Measurements from ENCODE around the gene CYLC1.

DNA sequence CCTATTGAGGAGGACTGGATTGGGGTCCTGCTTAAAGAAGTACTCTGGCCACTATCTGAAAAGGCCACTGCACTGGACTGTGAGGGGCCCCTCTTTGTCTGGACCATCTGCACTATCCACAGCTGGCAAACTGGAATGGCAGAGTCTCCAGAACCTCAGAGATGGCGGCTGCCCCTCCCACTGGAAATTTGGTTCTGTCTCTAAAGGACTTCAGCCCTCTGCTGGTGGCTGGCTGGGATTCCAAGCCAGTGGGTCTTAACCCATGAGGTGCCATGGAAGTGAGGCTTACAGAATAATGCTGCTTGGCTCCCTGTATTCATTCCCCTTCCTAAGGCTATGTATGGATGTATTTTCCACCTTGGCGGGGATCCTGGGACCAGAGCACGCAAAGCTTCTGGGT is 41.6 kb upstream of the CYLC1 start:
- TF ChIP-seq, protein P1, sequence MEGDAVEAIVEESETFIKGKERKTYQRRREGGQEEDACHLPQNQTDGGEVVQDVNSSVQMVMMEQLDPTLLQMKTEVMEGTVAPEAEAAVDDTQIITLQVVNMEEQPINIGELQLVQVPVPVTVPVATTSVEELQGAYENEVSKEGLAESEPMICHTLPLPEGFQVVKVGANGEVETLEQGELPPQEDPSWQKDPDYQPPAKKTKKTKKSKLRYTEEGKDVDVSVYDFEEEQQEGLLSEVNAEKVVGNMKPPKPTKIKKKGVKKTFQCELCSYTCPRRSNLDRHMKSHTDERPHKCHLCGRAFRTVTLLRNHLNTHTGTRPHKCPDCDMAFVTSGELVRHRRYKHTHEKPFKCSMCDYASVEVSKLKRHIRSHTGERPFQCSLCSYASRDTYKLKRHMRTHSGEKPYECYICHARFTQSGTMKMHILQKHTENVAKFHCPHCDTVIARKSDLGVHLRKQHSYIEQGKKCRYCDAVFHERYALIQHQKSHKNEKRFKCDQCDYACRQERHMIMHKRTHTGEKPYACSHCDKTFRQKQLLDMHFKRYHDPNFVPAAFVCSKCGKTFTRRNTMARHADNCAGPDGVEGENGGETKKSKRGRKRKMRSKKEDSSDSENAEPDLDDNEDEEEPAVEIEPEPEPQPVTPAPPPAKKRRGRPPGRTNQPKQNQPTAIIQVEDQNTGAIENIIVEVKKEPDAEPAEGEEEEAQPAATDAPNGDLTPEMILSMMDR (IDR thresholded peaks at IDR 0.05; ENCODE audit: insufficient read depth, low read length) = no peak
- no peak for TF ChIP-seq REST (IDR thresholded peaks at IDR 0.05; ENCODE audit: insufficient replicate concordance, low read depth)

All from HL-60 (cell line).